Lower leg skin (tissue), 4 donors: ENCODE results near the gene QRICH2. TPM values are rescaled to one million over a fixed set of nuclear protein-coding genes. Genes with fewer than 3 reads are reported as not detected.
A peak's percentile ranks its signal among the peaks of the same experiment; 100 is the strongest.

Experiments
- DNase-seq, 2 donors: peaks; one replicate each; pipeline ENCODE4 v3.0.0-alpha.2; 2019; ENCODE audit warnings: low spot score in 2 of 2
- H3K4me3 ChIP-seq: fragments of 200-600 bp; sonication (generic); 2 replicates; pipeline ENCODE4 v1.5.1; 2017; ENCODE audit warnings: mild to moderate bottlenecking, low read depth; ENCODE audit not compliant: poor library complexity, severe bottlenecking
- CTCF ChIP-seq, 3 donors: fragments of 450-650 bp; IDR thresholded peaks; one replicate each; pipeline ENCODE4 v1.5.1; 2016; ENCODE audit warnings: antibody characterized with exemption in 3 of 3, mild to moderate bottlenecking in 3 of 3, moderate library complexity in 2 of 3
- POLR2A ChIP-seq, 2 donors: fragments of 450-650 bp; IDR thresholded peaks; one replicate each; pipeline ENCODE4 v1.6.1; 2016 to 2017; ENCODE audit warnings: antibody characterized with exemption in 2 of 2, mild to moderate bottlenecking in 1 of 2, moderate library complexity in 1 of 2
- WGBS, 2 donors: methylation state at CpG; one replicate each; pipeline ENCODE4 v1.1.5; 2018; 5-methylcytosine and 5-hydroxymethylcytosine counted together
- intact Hi-C: fragments of 100-400 bp; cut with DNase I; formaldehyde crosslinking; loops from one replicate; pipeline ENCODE4 v1.15.0; 2023; ENCODE audit warnings: low total_unique reads
- total RNA-seq, 4 donors: library from RNA; depleted of rRNA; stranded (reverse); fragments of >200 nt; gene quantifications; one replicate each; pipeline ENCODE4 v1.1.0, GENCODE V29; 2016

The QRICH2 gene
- total RNA-seq, 4 donors from 2014 or later: 0.88 to 3.3 (median 1.8) TPM

GRCh38 chr17:76335716-76336381 lies 27.8 kb upstream of the QRICH2 start:
- peak in 1 of 2 donors; percentile 43 for DNase-seq
- WGBS, 2 donors: 98 to 99% methylated on average over 9 of the region's 9 CpGs
- H3K4me3 ChIP-seq: no peak overlapping the region
- intact Hi-C loops: no loop called here
- TF ChIP-seq CTCF (IDR thresholded peaks at IDR 0.05): no peak
- TF ChIP-seq POLR2A (IDR thresholded peaks at IDR 0.05): no peak

- 86 to 89% methylated on average over 11 of the region's 11 CpGs for WGBS, 2 donors
- intact Hi-C loops: no loop called here
- TF ChIP-seq CTCF (IDR thresholded peaks at IDR 0.05) (no peak), POLR2A (IDR thresholded peaks at IDR 0.05) (no peak)
- no peak overlapping the region for H3K4me3 ChIP-seq
- DNase-seq: no peak
Observed at GRCh38 chr17:76333673-76334505, 25.8 kb upstream of the QRICH2 start.

GRCh38 chr17:76331083-76331482 lies 23.0 kb upstream of the QRICH2 start:
- intact Hi-C loops: no loop called here
- no peak for TF ChIP-seq POLR2A (IDR thresholded peaks at IDR 0.05)
- TF ChIP-seq CTCF (IDR thresholded peaks at IDR 0.05): no peak
- DNase-seq: no peak
- 79 to 88% methylated on average over 2 of the region's 2 CpGs for WGBS, 2 donors
- H3K4me3 ChIP-seq: no peak overlapping the region

GRCh38 chr17:76329664-76330063 lies 21.6 kb upstream of the QRICH2 start:
- no peak overlapping the region for H3K4me3 ChIP-seq
- TF ChIP-seq POLR2A (IDR thresholded peaks at IDR 0.05) (no peak), CTCF (IDR thresholded peaks at IDR 0.05) (no peak)
- 91% methylated on average over 8 of the region's 8 CpGs for WGBS, 2 donors
- intact Hi-C loops: no loop called here
- DNase-seq: peak in 1 of 2 donors; percentile 32

- no peak for DNase-seq
- intact Hi-C loops: no loop called here
- no peak for TF ChIP-seq CTCF (IDR thresholded peaks at IDR 0.05)
- no peak for TF ChIP-seq POLR2A (IDR thresholded peaks at IDR 0.05)
Observed at GRCh38 chr17:76327696-76328095, 19.6 kb upstream of the QRICH2 start.

More at GRCh38 chr17:76327696-76328095, 19.6 kb upstream of the QRICH2 start:
- H3K4me3 ChIP-seq: no peak overlapping the region
- WGBS, 2 donors: 77 to 91% methylated on average over 6 of the region's 6 CpGs
